SH-SY5Y (cell line): Measurements from ENCODE around the gene NIPAL4.

Source experiments
- GATA2 ChIP-seq: IDR thresholded peaks from 2 replicates; pipeline ENCODE4 v1.6.1; 2011; ENCODE audit warnings: mild to moderate bottlenecking, low read depth, low read length
- GATA3 ChIP-seq: IDR thresholded peaks from 2 replicates; pipeline ENCODE4 v1.6.1; 2011; ENCODE audit warnings: low read depth, mild to moderate bottlenecking, low read length, moderate library complexity

DNA sequence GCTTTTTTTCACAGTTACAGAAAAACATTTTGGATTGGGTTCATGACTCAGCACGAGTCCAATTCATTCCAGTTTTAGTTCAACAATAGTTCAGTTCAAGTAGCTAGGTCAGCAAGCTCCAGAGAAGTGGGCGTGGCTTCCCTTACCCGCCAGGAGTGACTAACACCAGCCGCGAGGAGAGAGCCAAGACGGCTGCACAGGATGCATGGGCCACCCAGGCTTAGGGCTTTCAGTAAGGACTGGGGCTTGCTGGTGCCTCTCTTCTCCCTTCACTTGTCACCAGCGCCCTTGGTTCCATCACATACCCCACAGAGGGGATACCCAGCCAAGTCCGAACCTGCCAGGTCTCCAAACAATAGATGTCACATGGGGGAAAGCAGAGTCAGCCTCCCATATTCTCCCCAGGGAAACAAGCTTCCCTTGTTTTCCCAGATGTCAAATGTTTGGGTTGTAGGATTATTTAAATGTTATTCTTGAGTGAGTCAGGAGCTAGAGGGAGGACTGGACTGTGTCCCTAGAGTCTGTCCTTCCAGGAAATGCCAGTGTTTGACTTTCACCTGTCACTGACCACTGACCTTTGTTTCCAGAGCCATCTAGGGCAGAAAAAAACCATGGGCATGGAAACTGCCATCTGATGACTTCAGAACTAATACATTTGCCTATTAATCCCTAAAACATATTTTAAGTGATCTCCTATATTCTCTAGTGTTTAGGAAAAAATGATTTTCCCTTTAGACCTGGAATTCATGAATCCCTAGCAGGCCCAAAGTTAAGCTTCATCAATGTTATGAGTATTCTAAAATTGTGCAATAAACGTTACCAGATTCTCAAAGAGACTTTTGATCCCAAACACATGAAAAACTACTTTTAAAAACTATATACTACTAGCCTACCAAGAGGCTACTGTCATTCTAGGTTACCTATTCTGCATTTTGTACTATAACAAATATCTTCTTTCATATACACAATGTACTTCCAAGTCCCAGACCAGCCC is 51.9 kb downstream of the NIPAL4 start:
- TF ChIP-seq GATA2 (no peak), GATA3 (no peak)
